Fibroblast of villous mesenchyme (primary cell): Measurements from ENCODE around the gene ADCY7. TPM values are rescaled to one million over a fixed set of nuclear protein-coding genes. Genes with fewer than 3 reads are reported as not detected.

Source experiments
- DNase-seq: peaks from one replicate; pipeline ENCODE4 v3.0.0-alpha.2; 2010; ENCODE audit warnings: low read depth
- H3K4me3 ChIP-seq: 2 replicates; pipeline ENCODE4 v1.5.1; 2011; ENCODE audit warnings: low read depth, mild to moderate bottlenecking, low read length
- CTCF ChIP-seq: IDR thresholded peaks from 2 replicates; pipeline ENCODE4 v1.5.1; 2012; ENCODE audit warnings: low read depth, mild to moderate bottlenecking, low read length; ENCODE audit not compliant: insufficient read depth
- total RNA-seq: library from RNA; depleted of rRNA; stranded (reverse); fragments of >200 nt; gene quantifications from 2 replicates; pipeline ENCODE4 v1.2.3, GENCODE V29; 2012

Gene ADCY7
- total RNA-seq, 1 donor, result 44.9 TPM

DNA sequence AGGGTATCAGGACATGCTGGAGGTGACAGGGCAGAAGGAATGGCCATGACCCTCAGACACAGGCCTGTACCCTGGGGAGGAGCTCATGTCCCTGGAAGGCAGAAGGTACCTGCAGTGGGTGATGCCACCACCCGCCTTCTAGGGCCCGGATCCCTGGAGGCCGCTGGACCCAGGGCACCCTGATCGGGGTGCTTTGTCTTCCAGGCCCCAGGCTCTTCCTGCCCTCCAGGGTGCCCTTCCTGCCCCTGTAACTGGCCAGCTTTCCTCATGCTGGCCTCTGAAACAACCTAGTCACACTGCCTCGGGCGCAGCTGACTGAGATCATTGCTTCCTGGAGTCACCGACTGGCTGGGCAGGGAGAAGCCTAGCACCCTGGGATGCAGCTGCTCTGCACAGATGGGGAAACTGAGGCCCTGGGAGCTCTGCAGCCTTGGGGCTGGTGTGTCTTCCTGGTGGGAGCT, 5.8 kb downstream of the ADCY7 start:
- no peak for DNase-seq
- no peak for TF ChIP-seq CTCF
- H3K4me3 ChIP-seq, result no peak overlapping the region

DNA sequence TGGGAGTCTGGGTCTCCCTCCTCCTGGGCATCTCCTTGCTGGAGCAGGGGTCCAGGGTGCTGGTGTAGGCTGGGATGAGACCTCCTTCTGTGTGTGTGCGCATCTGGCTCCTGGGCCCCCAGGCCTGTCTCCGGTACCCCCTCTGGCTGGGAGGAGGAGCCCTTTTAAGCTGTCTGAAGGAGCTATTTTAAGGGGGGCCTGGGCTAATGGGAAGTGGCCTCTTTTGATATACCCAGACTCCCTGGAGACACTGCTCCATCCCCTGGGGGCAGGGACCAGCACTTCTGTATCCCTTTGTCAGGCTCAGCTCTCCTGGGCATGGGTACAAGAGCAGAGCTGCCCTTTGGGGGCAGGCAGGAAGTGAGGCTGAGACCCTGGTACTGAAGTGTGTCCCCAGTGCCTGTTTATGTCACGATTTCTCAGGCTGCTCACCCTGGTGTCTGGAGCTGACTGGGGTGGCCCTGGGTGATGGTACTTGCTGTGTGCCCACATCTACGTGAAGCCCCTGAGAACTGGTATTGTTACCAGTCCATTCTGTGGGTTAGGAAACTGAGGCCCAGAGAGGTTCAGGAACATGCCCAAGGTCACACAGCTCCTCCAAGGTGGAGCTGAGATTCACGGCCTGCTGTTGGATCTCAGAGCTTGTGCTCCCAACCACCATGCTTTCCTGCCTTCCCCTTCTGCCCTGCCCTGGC, 6.5 kb downstream of the ADCY7 start:
- H3K4me3 ChIP-seq, result no peak overlapping the region
- DNase-seq, result no peak
- no peak for TF ChIP-seq CTCF

- no peak overlapping the region for H3K4me3 ChIP-seq
- no peak for TF ChIP-seq CTCF
- no peak for DNase-seq
Measured at GRCh38 chr16:50273382-50273690, 7.0 kb downstream of the ADCY7 start.

GRCh38 chr16:50273888-50274325, 7.6 kb downstream of the ADCY7 start:
- DNase-seq, result no peak
- no peak for TF ChIP-seq CTCF
- no peak overlapping the region for H3K4me3 ChIP-seq

GRCh38 chr16:50274326-50275097, 8.2 kb downstream of the ADCY7 start:
- no peak overlapping the region for H3K4me3 ChIP-seq
- DNase-seq, result no peak
- TF ChIP-seq CTCF, result no peak

- TF ChIP-seq CTCF, result no peak
- H3K4me3 ChIP-seq, result no peak overlapping the region
- DNase-seq, result no peak
Measured at GRCh38 chr16:50275098-50275415, 8.7 kb downstream of the ADCY7 start.
